Activated CD8-positive, alpha-beta T cell treated with anti-CD3 and anti-CD28 coated beads for 36 hours (primary cell): ENCODE results near the gene EXOC1. TPM values are rescaled to one million over a fixed set of nuclear protein-coding genes. Genes with fewer than 3 reads are reported as not detected.

Source experiments
- ATAC-seq: fragments of 200-7000 bp; cut with Tn5 transposase; one replicate; pipeline ENCODE4 v1.10.0; 2021; ENCODE audit warnings: mild to moderate bottlenecking, moderate library complexity
- CTCF ChIA-PET: fragments of 350-600 bp; sonication (Branson Sonifier 250); formaldehyde crosslinking; loops from one replicate; lab custom pipeline; 2021; ENCODE audit warnings: antibody characterized with exemption; lab: Charles Lee
- POLR2A ChIA-PET: fragments of 350-600 bp; sonication (Branson Sonifier 250); formaldehyde crosslinking; loops from one replicate; lab custom pipeline; 2021; ENCODE audit warnings: antibody characterized with exemption; lab: Charles Lee
- DNase-seq: peaks from one replicate; pipeline ENCODE4 v3.0.0-alpha.2; 2020
- H3K27ac Mint-ChIP-seq: one replicate; pipeline ENCODE4 v1.8.0; 2021; ENCODE audit warnings: mild to moderate bottlenecking, mixed read lengths
- H3K27me3 Mint-ChIP-seq: one replicate; pipeline ENCODE4 v1.8.0; 2021; ENCODE audit warnings: mixed read lengths
- H3K36me3 Mint-ChIP-seq: one replicate; pipeline ENCODE4 v1.8.0; 2021; ENCODE audit warnings: low read depth, mixed read lengths
- H3K4me1 Mint-ChIP-seq: one replicate; pipeline ENCODE4 v1.8.0; 2021; ENCODE audit warnings: low read depth, mixed read lengths
- H3K4me3 Mint-ChIP-seq: one replicate; pipeline ENCODE4 v1.8.0; 2021; ENCODE audit warnings: mild to moderate bottlenecking, moderate library complexity, mixed read lengths
- H3K9me3 Mint-ChIP-seq: one replicate; pipeline ENCODE4 v1.8.0; 2021; ENCODE audit warnings: mixed read lengths
- CTCF ChIP-seq: fragments of 200-600 bp; IDR thresholded peaks from one replicate; pipeline ENCODE4 v1.8.0; 2022; ENCODE audit warnings: antibody characterized with exemption, mild to moderate bottlenecking
- intact Hi-C: fragments of 100-400 bp; cut with micrococcal nuclease; formaldehyde crosslinking; loops from one replicate; pipeline ENCODE4 v1.10.0; 2022
- total RNA-seq, 2 experiments: library from RNA; stranded (reverse); gene quantifications; one replicate each; pipeline ENCODE4 v1.2.3, GENCODE V29; 2021

Gene EXOC1
- total RNA-seq, 2 experiments from 2014 or later, result 19.1 to 20.5 TPM

GRCh38 chr4:55851885-55852284 lies 1.6 kb upstream of the EXOC1 start:
- Mint-ChIP-seq H3K36me3 (peaks cover 2% of the 10 kb centered on the region), H3K27me3 (no peaks in the 10 kb centered on the region), H3K4me1 (peaks cover 23% of the 10 kb centered on the region), H3K27ac (peak overlapping the region; percentile 40), H3K9me3 (no peaks in the 10 kb centered on the region), H3K4me3 (peak overlapping the region; percentile 2)
- peak; percentile 57 for ATAC-seq
- TF ChIP-seq CTCF, result no peak
- intact Hi-C loops, result no loop called here
- ChIA-PET POLR2A (interaction anchor here (0.7 kb wide), 1 partner anchor 44 kb away, joined by 3 read pairs; no protein-coding TSS in a partner anchor), CTCF (interaction anchor here (0.7 to 1.5 kb wide), 3 partner anchors 15 to 506 kb away, joined by 3 to 8 read pairs (median 3); partner anchors contain the start of gene SRD5A3)
- DNase-seq, result peak; percentile 65

- Mint-ChIP-seq H3K36me3 (peaks cover 13% of the 10 kb centered on the region), H3K27me3 (no peaks in the 10 kb centered on the region), H3K27ac (peak overlapping the region; percentile 88), H3K4me1 (peaks cover 36% of the 10 kb centered on the region), H3K9me3 (no peaks in the 10 kb centered on the region), H3K4me3 (no peak overlapping the region)
- TF ChIP-seq CTCF, result no peak
- DNase-seq (peak; percentile 13), ATAC-seq (no peak)
- ChIA-PET POLR2A (interaction anchor here (1.0 to 2.0 kb wide), 3 partner anchors 10 to 95 kb away, joined by 3 to 6 read pairs (median 3); partner anchors contain the start of gene CEP135), CTCF (interaction anchor here (1.1 to 1.3 kb wide), 2 partner anchors 12 to 95 kb away, joined by 3 to 5 read pairs; partner anchors contain the start of gene CEP135)
- intact Hi-C loops, result no loop called here
These were observed 681 bp downstream of the EXOC1 start for GRCh38 chr4:55854129-55854528.

DNA sequence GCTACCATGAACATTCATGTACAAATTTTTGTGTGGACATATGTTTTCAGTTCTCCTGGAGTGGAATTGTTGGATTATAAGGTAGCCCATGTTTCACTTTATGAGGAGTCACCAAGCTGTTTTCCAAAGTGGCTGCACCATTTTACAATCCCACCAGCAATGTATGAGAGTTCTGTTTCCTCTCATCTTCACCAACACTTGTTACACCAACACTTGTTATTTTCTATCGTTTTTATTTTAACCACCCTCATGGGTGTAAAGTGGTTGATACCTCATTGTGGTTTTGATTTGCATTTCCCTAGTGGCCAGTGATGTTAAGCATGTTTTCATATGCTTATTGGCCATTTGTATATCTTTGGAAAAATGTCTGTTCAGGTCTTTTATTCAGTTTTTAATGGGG lies 4.1 kb downstream of the EXOC1 start:
- intact Hi-C loops, result no loop called here
- no peaks in the 10 kb centered on the region for H3K27me3 Mint-ChIP-seq
- TF ChIP-seq CTCF, result no peak
- DNase-seq (no peak), ATAC-seq (no peak)
- peaks cover 20% of the 10 kb centered on the region for H3K4me1 Mint-ChIP-seq
- peaks cover 17% of the 10 kb centered on the region for H3K36me3 Mint-ChIP-seq
- POLR2A ChIA-PET, result no interaction called here
- H3K27ac Mint-ChIP-seq, result no peak overlapping the region
- no peaks in the 10 kb centered on the region for H3K9me3 Mint-ChIP-seq
- no peak overlapping the region for H3K4me3 Mint-ChIP-seq
- CTCF ChIA-PET, result interaction anchor here (1.0 to 1.1 kb wide), 2 partner anchors 9 to 10 kb away, joined by 3 read pairs; no protein-coding TSS in a partner anchor

DNA sequence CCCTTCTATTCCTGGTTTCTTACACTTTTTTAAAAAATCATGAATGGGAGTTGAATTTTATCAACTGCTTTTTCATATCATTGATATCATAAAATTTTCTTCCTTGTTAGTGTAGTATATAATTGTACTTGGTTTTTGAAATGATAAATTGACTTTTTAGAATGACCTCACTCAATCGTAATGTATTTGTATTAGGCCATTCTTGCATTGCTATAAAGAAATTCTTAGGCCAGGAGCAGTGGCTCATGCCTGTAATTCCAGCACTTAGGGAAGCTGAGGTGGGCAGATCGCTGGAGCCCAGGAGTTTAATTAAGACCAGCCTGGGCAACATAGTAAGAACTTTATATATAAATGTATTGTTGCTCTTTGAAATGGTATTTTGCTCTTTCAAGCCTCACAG lies 6.3 kb downstream of the EXOC1 start:
- Mint-ChIP-seq H3K27ac (no peak overlapping the region), H3K27me3 (no peaks in the 10 kb centered on the region), H3K4me3 (no peak overlapping the region), H3K36me3 (peaks cover 17% of the 10 kb centered on the region), H3K9me3 (no peaks in the 10 kb centered on the region), H3K4me1 (peaks cover 13% of the 10 kb centered on the region)
- DNase-seq (no peak), ATAC-seq (no peak)
- POLR2A ChIA-PET, result no interaction called here
- CTCF ChIA-PET, result no interaction called here
- TF ChIP-seq CTCF, result no peak
- intact Hi-C loops, result no loop called here

DNA sequence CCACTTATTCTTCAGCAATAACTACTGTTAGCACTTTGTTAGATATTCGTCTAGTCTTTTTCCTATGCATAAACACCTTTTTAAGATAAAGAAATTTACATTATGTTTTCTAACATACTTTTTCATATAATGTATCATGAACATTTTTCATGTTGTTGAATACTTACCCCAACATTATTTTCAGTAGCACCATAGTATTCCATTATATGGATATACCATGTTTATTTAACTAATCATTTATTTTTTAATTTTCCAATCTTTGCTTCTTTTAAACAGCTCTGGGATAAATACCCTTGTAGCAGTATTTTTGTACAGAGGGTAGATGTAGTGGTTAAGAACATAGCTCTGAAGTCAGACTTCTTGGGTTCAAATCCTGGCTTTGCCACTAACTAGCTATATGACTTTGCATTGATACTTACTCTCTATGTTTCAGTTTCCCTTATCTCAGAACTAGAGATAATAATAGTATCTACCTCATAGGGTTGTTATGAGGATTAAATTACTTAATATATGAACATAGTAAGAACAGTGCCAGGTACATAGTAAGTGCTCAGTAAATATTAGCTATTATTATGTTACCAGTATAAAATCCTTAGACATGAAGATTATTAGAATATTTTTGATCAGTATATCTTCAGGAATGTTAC lies 11.3 kb downstream of the EXOC1 start:
- Mint-ChIP-seq H3K27me3 (no peaks in the 10 kb centered on the region), H3K27ac (peak overlapping the region; percentile 42), H3K4me1 (peaks cover 20% of the 10 kb centered on the region), H3K4me3 (no peak overlapping the region), H3K36me3 (peaks cover 16% of the 10 kb centered on the region), H3K9me3 (no peaks in the 10 kb centered on the region)
- DNase-seq (no peak), ATAC-seq (peak; percentile 40)
- TF ChIP-seq CTCF, result no peak
- ChIA-PET CTCF (interaction anchor here (2.9 kb wide), 1 partner anchor 16 kb away, joined by 9 read pairs; no protein-coding TSS in a partner anchor), POLR2A (interaction anchor here (2.1 kb wide), 1 partner anchor 11 kb away, joined by 6 read pairs; the partner anchor contains the start of gene EXOC1)
- intact Hi-C loops, result no loop called here
